Heart left ventricle (tissue), 16 donors: ENCODE results near the gene AAR2. TPM values are rescaled to one million over a fixed set of nuclear protein-coding genes. Genes with fewer than 3 reads are reported as not detected.

ENCODE experiments used
- ATAC-seq, 4 donors: fragments of 200-7000 bp; cut with Tn5 transposase; one replicate each; pipeline ENCODE4 v1.9.1; 2020 to 2022; ENCODE audit warnings: moderate library complexity in 4 of 4, mild to moderate bottlenecking in 3 of 4, moderate number of reproducible peaks in 1 of 4
- DNase-seq, 5 donors: peaks; one replicate each; pipeline ENCODE4 v3.0.0-alpha.2; 2020
- H3K27ac ChIP-seq, 12 donors: fragments of 200-600 bp; sonication (generic) in 4 of 12; one replicate each; pipeline versions ENCODE4 v1.5.0 to v1.8.0; 2016 to 2022; ENCODE audit warnings: mild to moderate bottlenecking in 2 of 12
- H3K27me3 ChIP-seq, 9 donors: fragments of 200-600 bp; sonication (generic) in 2 of 9; one replicate each; pipeline versions ENCODE4 v1.5.1 to v1.8.0; 2016 to 2022; ENCODE audit warnings: mild to moderate bottlenecking in 3 of 9
- H3K36me3 ChIP-seq, 9 donors: fragments of 200-600 bp; sonication (generic) in 2 of 9; one replicate each; pipeline versions ENCODE4 v1.5.0 to v1.8.0; 2018 to 2022; ENCODE audit warnings: mild to moderate bottlenecking in 2 of 9
- H3K4me1 ChIP-seq, 12 donors: fragments of 200-600 bp; sonication (generic) in 4 of 12; one replicate each; pipeline versions ENCODE4 v1.5.0 to v1.8.0; 2016 to 2022; ENCODE audit warnings: mild to moderate bottlenecking in 3 of 12
- H3K4me3 ChIP-seq, 12 donors: fragments of 200-600 bp; sonication (generic) in 4 of 12; one replicate each; pipeline versions ENCODE4 v1.5.0 to v1.8.0; 2017 to 2022; ENCODE audit warnings: mild to moderate bottlenecking in 9 of 12, moderate library complexity in 4 of 12
- H3K9me3 ChIP-seq, 12 donors: fragments of 200-600 bp; sonication (generic) in 4 of 12; one replicate each; pipeline versions ENCODE4 v1.5.0 to v1.8.0; 2016 to 2022; ENCODE audit warnings: mild to moderate bottlenecking in 1 of 12
- CTCF ChIP-seq, 12 donors: fragments of 200-600 bp; sonication (generic) in 4 of 12; IDR thresholded peaks; one replicate each; pipeline versions ENCODE4 v1.5.0 to v1.8.0; 2018 to 2022; ENCODE audit warnings: antibody characterized with exemption in 12 of 12, mild to moderate bottlenecking in 5 of 12
- POLR2A ChIP-seq, 2 donors: fragments of 450-650 bp; IDR thresholded peaks; one replicate each; pipeline ENCODE4 v1.6.1; 2017; ENCODE audit warnings: antibody characterized with exemption in 2 of 2, mild to moderate bottlenecking in 2 of 2, moderate library complexity in 2 of 2
- WGBS, 4 donors: extraction: QIAGEN DNeasy Blood & Tissue Kit in 2 of 4; methylation state at CpG; one replicate each; pipeline versions ENCODE4 v1.1.5 to v1.1.7; 2013 to 2018; 5-methylcytosine and 5-hydroxymethylcytosine counted together
- intact Hi-C, 10 donors: fragments of 100-400 bp; cut with DNase I; formaldehyde crosslinking; loops; one replicate each; pipeline versions ENCODE4 v1.11.1 to v1.14.2; 2022
- polyA plus RNA-seq, 2 donors: library from polyadenylated mRNA; stranded (reverse); fragments of 200-250 nt; gene quantifications; one replicate each; pipeline ENCODE4 v1.2.3, GENCODE V29; 2013
- total RNA-seq, 9 donors: library from RNA; depleted of rRNA in 2 of 9; stranded (reverse); fragments of >200 nt in 2 of 9; fragmentation: NEBNext Ultra II Directional in 3 of 9; extraction: Animal tissue kit (Norgen Biotek cat#: 25700) in 3 of 9; gene quantifications; one replicate each; pipeline versions ENCODE4 v1.1.0 to v1.2.4, GENCODE V29; 2016 to 2023
- donor health status: ischemic (EF 13 %, LVEDD 7.1; RV severe dilation, severe dysfunction).
- donor health status: healthy with polysubstance abuse.
- donor health status: DM: no; HTN: yes; CAD: no.
- donor health status: DM: no; HTN: no; CAD: no.
- donor health status: ischemic (EF 25% LVEDD 6.9; RV normal size, moderate dysfunction).
- donor health status: ischemic (EF 25% LVEDD 5.7; RV mildly dilated, moderate dysfunction).
- donor health status: healthy.
- donor health status: DM: yes; HTN: yes; CAD: no.
- donor health status: ischemic (EF 35%, LVEDD 5.7; RV mildly dilated, moderate dysfunction).
- donor health status: nonischemic (EF 11% LVEDD 7.7; RV severe dilation, severe dysfunction).
- donor health status: DM: yes; HTN: yes; CAD: no.
- donor health status: PGD.
- donor health status: ischemic (EF 29% LVEDD 5.4; RV normal size, mild dysfunction).
- donor health status: nonischemic (EF 23%, LVEDD 6.1; RV moderate dilation, normal function).

The AAR2 gene
- total and polyA plus RNA-seq, 11 donors = 7.8 to 26.9 (median 16.8) TPM

- peaks cover 0 to 77% (median 7%) of the 10 kb centered on the region in 9 donors for H3K36me3 ChIP-seq
- no peak for DNase-seq
- ATAC-seq = no peak
- 68 to 78% (median 75%) methylated on average over 4 of the region's 4 CpGs for WGBS, 4 donors
- no peaks in the 10 kb centered on the region for H3K9me3 ChIP-seq
- no peaks in the 10 kb centered on the region for H3K4me1 ChIP-seq
- no peak overlapping the region for H3K4me3 ChIP-seq
- no peaks in the 10 kb centered on the region for H3K27me3 ChIP-seq
- intact Hi-C loops = loop anchor here in 6 of 10 donors (5.0 to 10.0 kb wide), 5 partner anchors 220 to 668 kb away; partner anchors contain the start of gene RAB5IF (in 1 of the 6)
- TF ChIP-seq POLR2A (IDR thresholded peaks at IDR 0.05) (no peak), CTCF (IDR thresholded peaks at IDR 0.05) (no peak)
- H3K27ac ChIP-seq = no peak overlapping the region
Measured at GRCh38 chr20:36217226-36217625, 19.1 kb upstream of the AAR2 start.

DNA sequence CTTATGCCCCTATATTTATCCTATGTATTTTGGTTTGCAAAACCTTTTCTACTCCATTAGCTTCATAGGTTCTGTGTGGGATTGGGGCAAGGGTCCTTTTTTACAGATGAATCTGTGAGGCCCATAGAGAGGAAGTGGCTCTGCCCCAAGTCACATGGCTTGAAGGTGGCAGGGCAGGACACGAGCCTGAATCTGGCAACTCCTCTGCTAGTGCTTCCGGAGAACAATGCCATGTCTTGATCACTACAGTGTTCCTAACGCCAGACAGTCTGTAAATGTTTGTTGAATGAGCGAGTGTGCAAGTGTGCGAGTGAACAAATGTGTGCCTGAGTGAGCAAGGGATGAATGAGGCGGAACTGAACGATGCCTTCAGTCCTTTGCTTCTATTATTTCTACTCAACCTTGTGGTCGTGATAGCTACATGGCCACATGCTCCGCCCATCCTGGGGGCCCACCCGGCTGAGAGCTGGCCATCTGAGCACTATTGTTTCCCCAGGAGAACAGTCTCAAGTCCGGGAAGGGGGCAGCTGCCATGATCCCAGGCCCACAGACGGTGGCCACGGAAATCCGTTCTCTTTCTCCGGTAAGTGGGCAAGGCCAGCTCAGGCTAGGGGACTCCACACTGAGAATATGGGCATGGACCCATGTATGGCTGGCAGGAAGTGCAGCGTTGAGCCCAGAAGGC lies 17.8 kb upstream of the AAR2 start:
- Histone ChIP-seq H3K27ac (no peak overlapping the region), H3K27me3 (no peaks in the 10 kb centered on the region), H3K9me3 (no peaks in the 10 kb centered on the region), H3K4me1 (no peaks in the 10 kb centered on the region), H3K36me3 (peaks cover 0 to 70% (median 7%) of the 10 kb centered on the region in 9 donors), H3K4me3 (no peak overlapping the region)
- no peak for DNase-seq
- no peak for TF ChIP-seq POLR2A (IDR thresholded peaks at IDR 0.05)
- no peak for TF ChIP-seq CTCF (IDR thresholded peaks at IDR 0.05)
- WGBS, 4 donors = 67 to 77% (median 75%) methylated on average over 15 to 16 of the region's 16 CpGs
- ATAC-seq = no peak
- intact Hi-C loops = loop anchor here in 6 of 10 donors (5.0 to 10.0 kb wide), 5 partner anchors 219 to 666 kb away; partner anchors contain the start of gene RAB5IF (in 1 of the 6)

GRCh38 chr20:36219671-36220220 lies 16.5 kb upstream of the AAR2 start:
- H3K4me1 ChIP-seq = no peaks in the 10 kb centered on the region
- no peaks in the 10 kb centered on the region for H3K9me3 ChIP-seq
- intact Hi-C loops = loop anchor here in 6 of 10 donors (5.0 to 10.0 kb wide), 5 partner anchors 218 to 665 kb away; partner anchors contain the start of gene RAB5IF (in 1 of the 6)
- WGBS, 4 donors = 90 to 94% (median 92%) methylated on average over 17 of the region's 17 CpGs
- TF ChIP-seq CTCF (IDR thresholded peaks at IDR 0.05) (no peak), POLR2A (IDR thresholded peaks at IDR 0.05) (no peak)
- H3K4me3 ChIP-seq = no peak overlapping the region
- no peak overlapping the region for H3K27ac ChIP-seq
- ATAC-seq (no peak), DNase-seq (no peak)
- H3K36me3 ChIP-seq = peaks cover 0 to 57% (median 7%) of the 10 kb centered on the region in 9 donors
- no peaks in the 10 kb centered on the region for H3K27me3 ChIP-seq

DNA sequence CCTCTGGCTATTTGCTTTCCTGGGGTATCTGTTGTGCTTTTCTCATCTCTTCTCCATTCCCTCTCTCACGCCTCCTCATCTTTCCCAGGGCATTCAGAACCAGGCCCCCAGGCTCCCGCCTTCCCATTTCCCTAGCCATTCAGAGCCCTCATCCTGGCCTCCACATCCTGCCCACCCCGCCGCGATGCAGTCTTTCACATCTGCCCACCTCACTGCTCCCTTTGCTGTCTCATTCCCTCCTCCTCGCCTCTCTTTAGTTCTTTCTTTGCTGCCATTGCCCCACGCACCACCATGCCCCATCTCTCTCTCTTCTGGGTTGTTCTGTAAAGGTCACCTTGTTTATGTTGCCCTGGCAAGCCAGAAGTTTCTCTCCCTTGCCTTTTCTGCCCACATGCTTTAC lies 10.6 kb upstream of the AAR2 start:
- H3K36me3 ChIP-seq = peaks cover 0 to 71% (median 4%) of the 10 kb centered on the region in 9 donors
- no peak for DNase-seq
- H3K27me3 ChIP-seq = no peaks in the 10 kb centered on the region
- H3K4me3 ChIP-seq = no peak overlapping the region
- WGBS, 4 donors = 88 to 91% (median 89%) methylated on average over 7 of the region's 7 CpGs
- no peak for ATAC-seq
- H3K4me1 ChIP-seq = no peaks in the 10 kb centered on the region
- no peaks in the 10 kb centered on the region for H3K9me3 ChIP-seq
- intact Hi-C loops = no loop called here
- no peak for TF ChIP-seq CTCF (IDR thresholded peaks at IDR 0.05)
- TF ChIP-seq POLR2A (IDR thresholded peaks at IDR 0.05) = no peak
- H3K27ac ChIP-seq = no peak overlapping the region
